Measurements from ENCODE around the gene METTL25B. TPM values are rescaled to one million over a fixed set of nuclear protein-coding genes. Genes with fewer than 3 reads are reported as not detected.

METTL25B gene
- total RNA-seq, 1 experiment from 2014 or later: 52.7 TPM

DNA sequence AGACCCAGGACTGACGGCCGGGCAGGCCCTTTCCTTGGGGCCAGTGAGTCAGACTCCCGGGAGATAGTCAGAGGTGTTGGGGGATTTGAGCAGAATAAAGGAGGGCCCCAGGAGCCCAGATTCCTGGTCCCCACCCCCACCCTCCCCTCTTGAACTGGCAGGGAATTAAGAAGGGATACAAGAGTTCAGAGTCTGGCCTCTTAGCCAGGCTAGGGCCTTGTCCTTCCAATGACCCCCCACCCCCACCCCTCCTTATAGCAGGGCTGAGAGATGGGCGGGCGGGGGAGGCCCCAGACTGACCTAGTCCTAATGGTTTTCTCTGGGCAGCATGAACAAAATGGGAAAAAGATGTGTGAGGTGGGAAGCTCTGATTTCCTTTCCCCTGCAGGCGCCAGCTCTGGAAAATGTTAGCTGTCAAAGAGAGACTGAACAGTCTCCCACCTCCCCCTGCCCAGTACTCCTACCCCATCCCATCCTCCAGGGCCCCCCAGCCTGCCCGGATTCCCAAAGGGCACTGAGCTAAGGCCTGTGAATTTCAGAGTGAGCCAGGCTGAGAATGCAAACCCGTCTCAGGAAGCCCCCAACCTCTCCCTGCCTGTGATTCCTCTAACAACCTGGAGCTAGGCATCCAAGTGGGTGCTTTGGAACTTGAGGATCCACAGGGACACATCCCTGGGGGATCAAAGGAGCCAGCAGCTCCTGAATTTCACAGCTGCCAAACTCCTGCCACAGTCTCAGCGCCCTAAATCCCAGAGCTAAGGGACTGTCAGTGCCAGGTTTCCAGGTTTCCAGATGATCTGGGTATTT is 17.1 kb upstream of the METTL25B start:
- no peak for TF ChIP-seq CTCF (IDR thresholded peaks at IDR 0.05; ENCODE audit: unreplicated experiment)
- Mint-ChIP-seq H3K9me3 (ENCODE audit: low read depth, unreplicated experiment) (no peaks in the 10 kb centered on the region), H3K4me1 (ENCODE audit: low read depth, unreplicated experiment) (peaks cover 32% of the 10 kb centered on the region), H3K27ac (ENCODE audit: unreplicated experiment) (no peak overlapping the region), H3K4me3 (ENCODE audit: low read depth, unreplicated experiment) (no peak overlapping the region), H3K27me3 (ENCODE audit: unreplicated experiment) (peaks cover 5% of the 10 kb centered on the region), H3K36me3 (ENCODE audit: insufficient read depth, unreplicated experiment) (peaks cover 16% of the 10 kb centered on the region)
- no peak for DNase-seq
- intact Hi-C loops (cut with micrococcal nuclease; ENCODE audit: unreplicated experiment): no loop called here
- CTCF ChIA-PET: interaction anchor here (1.4 kb wide), 1 partner anchor 17 kb away, joined by 3 read pairs; the partner anchor contains the start of genes ISG20L2 and METTL25B
- BruUV-seq (replicated peaks): no TSS peak

DNA sequence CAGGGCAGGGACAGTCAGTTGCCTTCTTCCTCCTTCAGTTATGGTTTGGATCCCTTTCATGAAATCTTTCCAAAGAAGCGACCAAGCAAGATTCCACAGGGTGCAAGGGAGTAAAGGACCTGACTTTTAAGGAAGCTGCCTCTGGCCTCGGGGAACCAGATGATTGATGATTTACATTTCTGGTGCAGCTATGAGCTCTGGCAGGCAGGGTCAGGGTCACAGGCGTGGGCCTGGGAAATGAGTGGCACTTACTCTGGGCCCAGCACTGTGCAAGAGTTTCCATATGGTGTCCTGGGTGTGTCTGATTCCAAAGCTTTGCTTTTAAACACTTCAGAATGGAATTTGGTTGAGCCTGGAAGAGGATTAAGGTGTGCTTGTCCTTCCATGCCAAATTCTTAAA is 15.6 kb upstream of the METTL25B start:
- intact Hi-C loops (cut with micrococcal nuclease; ENCODE audit: unreplicated experiment): no loop called here
- no peak for TF ChIP-seq CTCF (IDR thresholded peaks at IDR 0.05; ENCODE audit: unreplicated experiment)
- Mint-ChIP-seq H3K27me3 (ENCODE audit: unreplicated experiment) (no peaks in the 10 kb centered on the region), H3K4me3 (ENCODE audit: low read depth, unreplicated experiment) (no peak overlapping the region), H3K4me1 (ENCODE audit: low read depth, unreplicated experiment) (peaks cover 25% of the 10 kb centered on the region), H3K27ac (ENCODE audit: unreplicated experiment) (no peak overlapping the region), H3K9me3 (ENCODE audit: low read depth, unreplicated experiment) (no peaks in the 10 kb centered on the region), H3K36me3 (ENCODE audit: insufficient read depth, unreplicated experiment) (peaks cover 5% of the 10 kb centered on the region)
- DNase-seq: no peak
- no TSS peak for BruUV-seq (replicated peaks)
- CTCF ChIA-PET: interaction anchor here (0.6 to 2.0 kb wide), 3 partner anchors 14 to 23 kb away, joined by 3 to 18 read pairs (median 3); no protein-coding TSS in a partner anchor

GRCh38 chr1:156714830-156715229 is 13.4 kb upstream of the METTL25B start:
- H3K27me3 Mint-ChIP-seq (ENCODE audit: unreplicated experiment): no peaks in the 10 kb centered on the region
- intact Hi-C loops (cut with micrococcal nuclease; ENCODE audit: unreplicated experiment): no loop called here
- TF ChIP-seq CTCF (IDR thresholded peaks at IDR 0.05; ENCODE audit: unreplicated experiment): no peak
- no TSS peak for BruUV-seq (replicated peaks)
- CTCF ChIA-PET: interaction anchor here (0.9 to 1.0 kb wide), 2 partner anchors 26 to 94 kb away, joined by 3 read pairs; no protein-coding TSS in a partner anchor
- H3K36me3 Mint-ChIP-seq (ENCODE audit: insufficient read depth, unreplicated experiment): peaks cover 12% of the 10 kb centered on the region
- H3K4me1 Mint-ChIP-seq (ENCODE audit: low read depth, unreplicated experiment): peaks cover 8% of the 10 kb centered on the region
- peak overlapping the region; percentile 8 for H3K27ac Mint-ChIP-seq (ENCODE audit: unreplicated experiment)
- H3K4me3 Mint-ChIP-seq (ENCODE audit: low read depth, unreplicated experiment): no peak overlapping the region
- no peaks in the 10 kb centered on the region for H3K9me3 Mint-ChIP-seq (ENCODE audit: low read depth, unreplicated experiment)
- DNase-seq: no peak

DNA sequence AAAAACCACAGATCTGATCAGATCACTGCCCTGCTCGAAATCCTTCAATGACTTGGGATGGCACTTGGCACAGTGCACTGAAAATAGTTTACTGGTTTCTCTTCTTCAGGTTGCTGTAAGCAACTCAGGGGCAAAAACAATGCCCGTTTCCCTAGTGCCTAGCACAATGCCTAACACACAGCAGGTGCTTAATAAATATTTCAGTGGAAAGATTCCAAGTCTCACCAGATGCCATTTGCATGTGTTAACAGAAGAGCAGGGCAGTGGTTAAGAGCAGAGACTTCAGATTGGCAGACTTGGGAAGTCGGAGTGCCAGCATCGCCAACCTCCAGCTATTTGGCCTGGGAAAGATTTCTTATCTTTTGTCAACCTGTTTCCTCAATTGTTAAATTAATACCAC is 10.9 kb upstream of the METTL25B start:
- no peak for TF ChIP-seq CTCF (IDR thresholded peaks at IDR 0.05; ENCODE audit: unreplicated experiment)

More for the DNA sequence above, 10.9 kb upstream of the METTL25B start:
- CTCF ChIA-PET: interaction anchor here (0.7 to 1.5 kb wide), 2 partner anchors 8 to 171 kb away, joined by 3 to 5 read pairs; no protein-coding TSS in a partner anchor
- no peak overlapping the region for H3K27ac Mint-ChIP-seq (ENCODE audit: unreplicated experiment)
- H3K4me1 Mint-ChIP-seq (ENCODE audit: low read depth, unreplicated experiment): peaks cover 8% of the 10 kb centered on the region
- no peaks in the 10 kb centered on the region for H3K9me3 Mint-ChIP-seq (ENCODE audit: low read depth, unreplicated experiment)
- intact Hi-C loops (cut with micrococcal nuclease; ENCODE audit: unreplicated experiment): no loop called here
- no TSS peak for BruUV-seq (replicated peaks)
- DNase-seq: no peak
- H3K27me3 Mint-ChIP-seq (ENCODE audit: unreplicated experiment): no peaks in the 10 kb centered on the region
- no peak overlapping the region for H3K4me3 Mint-ChIP-seq (ENCODE audit: low read depth, unreplicated experiment)
- H3K36me3 Mint-ChIP-seq (ENCODE audit: insufficient read depth, unreplicated experiment): peaks cover 23% of the 10 kb centered on the region

Data from Calu3 (cell line).